Measurements from ENCODE around the gene DMRTC2.

GRCh38 chr19:41849067-41849466, 4.2 kb downstream of the DMRTC2 start:
- TF ChIP-seq TAF1 (IDR thresholded peaks at IDR 0.05; ENCODE audit: borderline replicate concordance, low read depth, low read length) (no peak), POLR2A (IDR thresholded peaks at IDR 0.05; ENCODE audit: low read depth, low read length) (no peak)
